ENCODE results near the gene SCAP.

DNA sequence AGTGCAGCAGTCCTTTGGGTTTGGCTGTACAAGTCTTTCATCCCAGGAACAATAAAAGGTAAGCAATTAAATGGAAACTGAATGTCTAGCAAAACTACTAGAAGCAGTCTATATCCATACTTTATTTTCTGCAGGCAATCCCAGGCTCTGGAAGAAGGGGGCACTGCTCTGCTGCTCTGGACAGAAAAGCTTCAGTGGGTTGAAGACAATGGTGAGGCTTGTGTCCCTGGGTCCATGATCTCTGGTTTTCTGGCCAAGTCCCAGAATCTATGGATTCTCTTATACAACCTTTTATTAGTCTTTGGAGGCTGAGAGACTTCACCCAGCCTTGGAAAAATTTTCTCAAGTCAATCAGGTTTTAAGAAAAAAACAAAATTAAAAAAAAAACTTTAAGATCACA lies 35.6 kb downstream of the SCAP start:
- TF ChIP-seq FOXM1 (CRISPR knock-in tag; IDR thresholded peaks at IDR 0.05) (no peak), HHEX (CRISPR knock-in tag; IDR thresholded peaks at IDR 0.05) (no peak), ZNF24 (IDR thresholded peaks at IDR 0.05) (no peak), EP300 (IDR thresholded peaks at IDR 0.05; ENCODE audit: low read depth in 2 of 2, low read length in 2 of 2) (no peak), EP300 (CRISPR knock-in tag; IDR thresholded peaks at IDR 0.05; ENCODE audit: borderline replicate concordance) (no peak), CBFB (CRISPR knock-in tag; IDR thresholded peaks at IDR 0.05) (no peak), ZNF549 (CRISPR knock-in tag; IDR thresholded peaks at IDR 0.05) (no peak)
- TF ChIP-seq, protein P1, sequence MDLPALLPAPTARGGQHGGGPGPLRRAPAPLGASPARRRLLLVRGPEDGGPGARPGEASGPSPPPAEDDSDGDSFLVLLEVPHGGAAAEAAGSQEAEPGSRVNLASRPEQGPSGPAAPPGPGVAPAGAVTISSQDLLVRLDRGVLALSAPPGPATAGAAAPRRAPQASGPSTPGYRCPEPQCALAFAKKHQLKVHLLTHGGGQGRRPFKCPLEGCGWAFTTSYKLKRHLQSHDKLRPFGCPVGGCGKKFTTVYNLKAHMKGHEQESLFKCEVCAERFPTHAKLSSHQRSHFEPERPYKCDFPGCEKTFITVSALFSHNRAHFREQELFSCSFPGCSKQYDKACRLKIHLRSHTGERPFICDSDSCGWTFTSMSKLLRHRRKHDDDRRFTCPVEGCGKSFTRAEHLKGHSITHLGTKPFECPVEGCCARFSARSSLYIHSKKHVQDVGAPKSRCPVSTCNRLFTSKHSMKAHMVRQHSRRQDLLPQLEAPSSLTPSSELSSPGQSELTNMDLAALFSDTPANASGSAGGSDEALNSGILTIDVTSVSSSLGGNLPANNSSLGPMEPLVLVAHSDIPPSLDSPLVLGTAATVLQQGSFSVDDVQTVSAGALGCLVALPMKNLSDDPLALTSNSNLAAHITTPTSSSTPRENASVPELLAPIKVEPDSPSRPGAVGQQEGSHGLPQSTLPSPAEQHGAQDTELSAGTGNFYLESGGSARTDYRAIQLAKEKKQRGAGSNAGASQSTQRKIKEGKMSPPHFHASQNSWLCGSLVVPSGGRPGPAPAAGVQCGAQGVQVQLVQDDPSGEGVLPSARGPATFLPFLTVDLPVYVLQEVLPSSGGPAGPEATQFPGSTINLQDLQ (CRISPR knock-in tag; IDR thresholded peaks at IDR 0.05) = no peak
- TF ChIP-seq, protein P2, sequence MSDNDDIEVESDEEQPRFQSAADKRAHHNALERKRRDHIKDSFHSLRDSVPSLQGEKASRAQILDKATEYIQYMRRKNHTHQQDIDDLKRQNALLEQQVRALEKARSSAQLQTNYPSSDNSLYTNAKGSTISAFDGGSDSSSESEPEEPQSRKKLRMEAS (IDR thresholded peaks at IDR 0.05) = no peak
- TF ChIP-seq, protein P3, sequence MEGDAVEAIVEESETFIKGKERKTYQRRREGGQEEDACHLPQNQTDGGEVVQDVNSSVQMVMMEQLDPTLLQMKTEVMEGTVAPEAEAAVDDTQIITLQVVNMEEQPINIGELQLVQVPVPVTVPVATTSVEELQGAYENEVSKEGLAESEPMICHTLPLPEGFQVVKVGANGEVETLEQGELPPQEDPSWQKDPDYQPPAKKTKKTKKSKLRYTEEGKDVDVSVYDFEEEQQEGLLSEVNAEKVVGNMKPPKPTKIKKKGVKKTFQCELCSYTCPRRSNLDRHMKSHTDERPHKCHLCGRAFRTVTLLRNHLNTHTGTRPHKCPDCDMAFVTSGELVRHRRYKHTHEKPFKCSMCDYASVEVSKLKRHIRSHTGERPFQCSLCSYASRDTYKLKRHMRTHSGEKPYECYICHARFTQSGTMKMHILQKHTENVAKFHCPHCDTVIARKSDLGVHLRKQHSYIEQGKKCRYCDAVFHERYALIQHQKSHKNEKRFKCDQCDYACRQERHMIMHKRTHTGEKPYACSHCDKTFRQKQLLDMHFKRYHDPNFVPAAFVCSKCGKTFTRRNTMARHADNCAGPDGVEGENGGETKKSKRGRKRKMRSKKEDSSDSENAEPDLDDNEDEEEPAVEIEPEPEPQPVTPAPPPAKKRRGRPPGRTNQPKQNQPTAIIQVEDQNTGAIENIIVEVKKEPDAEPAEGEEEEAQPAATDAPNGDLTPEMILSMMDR (CRISPR knock-in tag; IDR thresholded peaks at IDR 0.05) = peak; percentile 76

Data from HepG2 (cell line).